Measurements from ENCODE around the gene PEF1.
A peak's percentile ranks its signal among the peaks of the same experiment; 100 is the strongest.

Gene PEF1

DNA sequence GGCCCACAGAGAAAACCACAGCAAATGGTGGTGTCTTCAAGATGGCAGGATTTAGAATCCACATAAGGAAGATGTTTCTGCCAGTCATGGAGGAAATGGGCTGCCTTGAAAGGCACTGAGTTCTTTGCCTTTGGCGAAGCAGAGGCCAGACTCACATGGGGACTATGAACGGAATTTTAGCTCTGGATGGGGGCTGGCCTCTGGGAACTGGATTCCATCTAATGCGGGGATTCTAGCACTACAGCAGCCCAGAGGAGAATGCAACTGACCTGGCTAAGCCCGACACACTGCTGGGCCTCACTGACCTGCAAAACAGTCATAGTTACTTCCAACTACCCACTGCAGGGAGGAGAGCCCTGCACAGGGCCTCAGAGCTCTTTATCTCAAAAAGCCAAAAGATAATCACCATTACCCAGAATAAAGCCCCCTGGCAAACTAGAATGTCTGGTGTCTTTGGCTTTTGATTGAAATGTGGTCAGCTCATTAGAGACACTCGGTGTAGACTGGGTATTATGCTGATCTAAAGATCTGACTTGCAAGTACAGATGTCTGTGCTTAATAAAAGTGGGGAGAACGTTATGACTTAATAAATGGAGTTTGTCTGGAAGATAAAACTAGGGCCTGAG is 15.6 kb downstream of the PEF1 start:
- no peak for DNase-seq (ENCODE audit: low read depth)

DNA sequence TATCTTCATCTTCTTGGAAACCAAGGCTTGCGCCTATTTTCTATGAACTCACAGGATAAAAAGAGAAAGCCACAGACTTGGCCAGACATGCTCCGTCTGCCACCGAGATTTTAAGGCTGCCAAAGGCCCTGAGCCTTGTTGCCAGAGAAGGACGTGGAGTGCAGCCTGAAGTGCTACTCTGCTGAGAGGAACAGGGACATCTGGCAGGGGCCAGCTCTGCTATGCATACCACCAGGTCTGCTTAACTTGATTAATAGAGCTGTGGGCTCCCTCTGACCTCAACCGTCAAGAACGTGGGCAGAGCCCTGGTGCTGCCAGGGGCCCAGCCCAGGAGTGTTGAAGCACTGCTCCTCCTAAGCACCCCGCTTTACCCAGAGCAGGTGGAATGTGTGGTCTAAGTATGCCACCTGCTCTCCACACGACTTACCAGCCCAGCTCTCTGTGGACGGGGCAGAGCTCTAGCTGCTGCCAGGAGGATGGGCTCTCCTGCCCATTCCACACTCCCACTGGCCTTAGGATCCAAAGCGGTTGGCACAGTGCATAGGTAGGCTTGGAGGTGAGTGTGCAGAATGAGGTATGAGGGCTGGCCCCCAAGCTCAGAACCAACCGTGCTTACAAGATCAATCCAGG is 16.6 kb downstream of the PEF1 start:
- DNase-seq (ENCODE audit: low read depth) = no peak

- DNase-seq (ENCODE audit: low read depth) = no peak
Measured at GRCh38 chr1:31627301-31627929, 17.3 kb downstream of the PEF1 start.

- no peak for DNase-seq (ENCODE audit: low read depth)
Measured at GRCh38 chr1:31626223-31627207, 18.2 kb downstream of the PEF1 start.

GRCh38 chr1:31625561-31626222 is 19.0 kb downstream of the PEF1 start:
- no peak for DNase-seq (ENCODE audit: low read depth)

DNA sequence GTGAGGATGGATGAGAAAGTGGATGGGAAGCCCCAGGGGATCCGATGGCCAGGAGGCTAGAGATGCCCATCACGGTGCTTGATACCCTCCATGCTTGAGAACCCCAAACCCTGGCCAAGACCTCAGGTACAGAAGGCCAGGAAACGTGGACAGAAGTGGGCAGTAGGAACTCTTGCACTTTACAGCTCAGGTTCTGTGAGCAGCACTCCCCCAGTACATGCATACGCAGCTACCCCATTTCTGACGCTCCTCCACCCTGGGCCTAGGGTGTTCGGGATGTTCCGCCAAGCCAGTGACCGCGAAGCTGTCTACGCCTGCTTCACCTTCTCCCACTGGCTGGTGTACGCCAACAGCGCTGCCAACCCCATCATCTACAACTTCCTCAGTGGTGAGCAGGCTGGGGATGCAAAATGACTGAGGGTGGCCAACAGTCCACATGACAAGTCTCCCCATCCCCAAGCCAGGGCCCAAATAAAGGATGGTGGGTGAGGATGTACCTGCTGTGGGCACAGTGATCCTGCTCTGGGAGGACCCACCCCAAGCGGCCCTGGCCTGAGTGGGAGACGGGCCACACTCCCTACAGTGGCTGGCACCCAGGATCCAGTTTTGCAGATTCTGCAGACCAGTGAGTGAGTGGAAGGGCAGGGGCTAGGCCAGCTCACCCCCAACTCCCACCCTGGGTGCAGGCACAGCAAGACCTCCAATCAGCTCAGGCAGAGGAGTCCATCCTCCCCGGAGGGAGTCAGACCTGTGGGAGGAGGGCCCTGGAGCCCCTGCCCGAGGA is 19.8 kb downstream of the PEF1 start:
- DNase-seq (ENCODE audit: low read depth) = no peak

GRCh38 chr1:31624309-31624708 is 20.4 kb downstream of the PEF1 start:
- no peak for DNase-seq (ENCODE audit: low read depth)

GRCh38 chr1:31623365-31623764 is 21.3 kb downstream of the PEF1 start:
- DNase-seq (ENCODE audit: low read depth) = no peak

DNA sequence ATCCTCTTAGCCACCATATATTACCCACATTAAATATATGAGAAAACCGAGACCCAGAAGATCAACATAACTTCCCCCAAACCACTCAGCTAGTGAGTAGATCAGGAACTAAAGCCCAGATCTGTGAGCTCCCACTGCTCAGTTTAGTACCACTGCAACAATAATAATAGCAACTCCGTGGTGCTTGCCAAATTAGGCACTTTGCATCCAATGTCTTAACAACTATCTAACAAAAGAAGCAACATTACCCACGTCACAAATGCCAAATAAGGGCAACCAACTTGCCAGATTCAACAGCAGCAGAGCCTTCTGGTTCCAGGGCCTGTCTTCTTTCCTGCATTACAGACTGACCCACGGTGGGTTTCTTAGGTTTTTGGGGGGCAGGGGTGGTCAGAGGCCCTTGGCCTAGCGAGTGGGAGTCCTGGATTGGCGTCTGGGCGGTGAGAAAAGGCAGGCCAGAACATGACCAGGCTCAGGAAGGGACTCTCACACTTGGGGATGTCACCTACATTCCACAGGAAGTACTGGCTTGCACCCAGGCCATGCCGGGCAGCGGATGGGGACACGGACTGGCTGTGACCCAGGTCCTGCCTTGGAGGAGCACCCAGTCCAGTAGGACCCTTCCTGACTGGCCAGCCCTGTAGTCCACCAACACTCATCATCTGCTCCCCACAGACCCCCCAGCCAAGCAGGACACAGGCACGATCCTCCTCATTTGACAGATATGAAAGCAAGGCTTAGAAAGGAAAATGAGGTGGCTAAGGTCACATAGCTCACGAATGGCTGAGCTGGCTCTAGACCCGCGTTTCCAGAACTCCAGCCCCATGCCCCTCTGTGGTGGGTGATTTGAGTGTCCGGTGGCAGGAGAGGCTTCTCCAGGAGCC is 22.6 kb downstream of the PEF1 start:
- no peak for DNase-seq (ENCODE audit: low read depth)

DNA sequence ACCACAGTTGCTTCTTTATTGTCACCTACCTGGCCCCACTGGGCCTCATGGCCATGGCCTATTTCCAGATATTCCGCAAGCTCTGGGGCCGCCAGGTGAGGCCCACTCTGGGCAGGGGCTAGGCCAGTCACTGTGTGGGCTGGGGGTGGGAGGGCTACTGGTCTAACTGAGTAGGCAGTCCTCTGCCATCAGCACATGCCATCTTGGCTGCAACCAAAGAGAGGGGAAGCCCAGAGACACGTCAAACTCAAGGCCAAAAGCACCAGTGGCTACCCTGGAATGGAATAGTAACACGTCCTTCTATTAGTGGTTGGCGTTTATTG is 23.2 kb downstream of the PEF1 start:
- DNase-seq (ENCODE audit: low read depth) = no peak

DNA sequence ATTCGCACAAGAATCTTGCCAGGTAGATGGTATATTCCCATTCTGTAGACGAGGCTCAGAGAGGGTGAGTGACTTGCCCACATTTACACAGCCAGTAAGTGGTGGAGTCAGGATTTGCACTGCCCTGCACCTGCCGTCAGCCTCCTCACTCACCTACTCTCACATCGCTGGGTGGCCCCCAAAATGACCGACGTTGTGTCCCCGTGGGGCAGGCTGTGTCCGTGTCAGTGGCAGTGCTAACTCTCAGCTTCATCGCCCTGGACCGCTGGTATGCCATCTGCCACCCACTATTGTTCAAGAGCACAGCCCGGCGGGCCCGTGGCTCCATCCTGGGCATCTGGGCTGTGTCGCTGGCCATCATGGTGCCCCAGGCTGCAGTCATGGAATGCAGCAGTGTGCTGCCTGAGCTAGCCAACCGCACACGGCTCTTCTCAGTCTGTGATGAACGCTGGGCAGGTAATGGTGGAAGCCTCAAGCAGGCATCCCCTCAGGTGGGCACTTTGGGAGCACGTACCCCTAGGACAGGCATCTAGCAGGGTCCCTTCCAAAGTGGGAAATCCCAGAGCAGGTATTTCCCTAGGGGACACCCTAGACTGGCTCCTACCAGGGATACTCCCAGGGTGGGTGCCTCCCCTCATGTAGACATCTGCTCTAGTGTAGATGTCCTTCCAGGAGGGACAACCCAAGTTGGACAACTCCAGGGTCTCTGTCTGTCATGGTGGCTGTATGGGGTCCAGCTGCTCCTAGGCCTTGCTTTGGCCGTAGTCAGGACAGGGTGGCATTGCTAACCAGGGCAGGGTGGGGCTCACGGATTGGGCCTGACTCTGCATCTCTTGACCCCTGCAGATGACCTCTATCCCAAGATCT is 23.8 kb downstream of the PEF1 start:
- no peak for DNase-seq (ENCODE audit: low read depth)

DNA sequence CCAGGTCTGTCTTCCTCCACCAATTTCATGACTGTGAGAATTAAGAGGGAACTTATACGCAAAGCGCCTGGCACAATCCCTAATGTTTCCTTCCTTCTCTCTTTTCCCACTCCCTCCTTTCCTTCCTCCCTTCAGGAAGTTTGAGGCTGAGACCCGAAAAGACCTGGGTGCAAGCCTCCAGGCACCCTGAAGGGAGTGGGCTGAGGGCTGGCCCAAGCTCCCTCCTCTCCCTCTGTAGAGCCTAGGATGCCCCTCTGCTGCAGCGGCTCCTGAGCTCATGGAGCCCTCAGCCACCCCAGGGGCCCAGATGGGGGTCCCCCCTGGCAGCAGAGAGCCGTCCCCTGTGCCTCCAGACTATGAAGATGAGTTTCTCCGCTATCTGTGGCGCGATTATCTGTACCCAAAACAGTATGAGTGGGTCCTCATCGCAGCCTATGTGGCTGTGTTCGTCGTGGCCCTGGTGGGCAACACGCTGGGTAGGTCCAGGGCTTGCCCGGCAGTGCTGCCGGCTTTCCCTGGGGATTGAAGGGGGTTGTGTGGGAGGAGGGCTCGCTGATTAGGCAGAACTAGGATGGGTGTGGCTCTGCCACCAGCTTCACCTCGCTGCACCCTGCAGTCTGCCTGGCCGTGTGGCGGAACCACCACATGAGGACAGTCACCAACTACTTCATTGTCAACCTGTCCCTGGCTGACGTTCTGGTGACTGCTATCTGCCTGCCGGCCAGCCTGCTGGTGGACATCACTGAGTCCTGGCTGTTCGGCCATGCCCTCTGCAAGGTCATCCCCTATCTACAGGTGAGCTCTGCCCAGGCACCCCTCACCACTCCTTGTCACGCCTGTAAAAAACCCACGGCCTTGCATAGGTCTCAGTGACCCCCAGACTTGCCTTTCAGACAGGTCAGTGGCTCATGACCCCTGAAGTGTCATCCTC is 25.5 kb downstream of the PEF1 start:
- DNase-seq (ENCODE audit: low read depth) = no peak

DNA sequence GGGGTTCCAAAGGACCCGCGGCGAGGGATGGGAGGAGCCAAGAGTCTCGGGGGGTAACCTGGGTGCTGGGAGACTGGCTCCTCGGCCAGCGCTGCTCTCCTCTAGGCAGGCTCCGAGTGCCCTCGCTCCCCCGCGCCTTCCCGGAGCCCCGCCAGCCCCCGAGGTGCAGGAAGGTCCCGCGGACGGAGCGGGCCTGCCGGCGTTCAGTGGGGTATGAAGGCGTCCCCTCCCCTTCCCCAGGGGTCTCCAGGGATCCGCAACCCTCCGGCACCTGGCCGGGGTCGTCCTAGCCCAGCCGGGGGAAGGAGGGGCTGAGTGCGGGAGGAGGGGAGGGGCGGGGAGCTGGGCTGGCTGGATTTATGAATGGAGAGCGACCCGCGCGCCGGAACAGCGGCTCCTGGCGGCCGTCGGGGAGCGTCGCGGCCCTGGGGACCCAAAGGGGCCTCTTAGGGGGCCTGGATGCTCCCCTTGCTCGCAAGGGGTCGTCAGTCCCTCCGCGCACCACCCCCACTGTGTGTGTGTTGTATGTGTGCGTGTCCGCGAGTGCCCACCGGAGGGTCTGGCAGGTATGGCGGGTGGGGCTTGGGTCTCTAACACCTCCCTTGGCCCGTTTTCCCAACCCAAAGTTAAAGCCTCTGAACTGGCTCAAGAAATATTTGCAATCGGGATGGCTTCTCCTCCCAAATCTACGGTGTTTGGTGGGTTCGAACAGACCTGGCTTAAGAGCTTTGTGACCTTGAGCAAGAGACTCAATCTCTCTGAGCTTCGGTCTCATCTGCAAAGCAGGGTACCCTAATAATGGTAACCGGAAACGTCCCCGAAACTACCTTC is 26.5 kb downstream of the PEF1 start:
- DNase-seq (ENCODE audit: low read depth) = peak; percentile 17

DNA sequence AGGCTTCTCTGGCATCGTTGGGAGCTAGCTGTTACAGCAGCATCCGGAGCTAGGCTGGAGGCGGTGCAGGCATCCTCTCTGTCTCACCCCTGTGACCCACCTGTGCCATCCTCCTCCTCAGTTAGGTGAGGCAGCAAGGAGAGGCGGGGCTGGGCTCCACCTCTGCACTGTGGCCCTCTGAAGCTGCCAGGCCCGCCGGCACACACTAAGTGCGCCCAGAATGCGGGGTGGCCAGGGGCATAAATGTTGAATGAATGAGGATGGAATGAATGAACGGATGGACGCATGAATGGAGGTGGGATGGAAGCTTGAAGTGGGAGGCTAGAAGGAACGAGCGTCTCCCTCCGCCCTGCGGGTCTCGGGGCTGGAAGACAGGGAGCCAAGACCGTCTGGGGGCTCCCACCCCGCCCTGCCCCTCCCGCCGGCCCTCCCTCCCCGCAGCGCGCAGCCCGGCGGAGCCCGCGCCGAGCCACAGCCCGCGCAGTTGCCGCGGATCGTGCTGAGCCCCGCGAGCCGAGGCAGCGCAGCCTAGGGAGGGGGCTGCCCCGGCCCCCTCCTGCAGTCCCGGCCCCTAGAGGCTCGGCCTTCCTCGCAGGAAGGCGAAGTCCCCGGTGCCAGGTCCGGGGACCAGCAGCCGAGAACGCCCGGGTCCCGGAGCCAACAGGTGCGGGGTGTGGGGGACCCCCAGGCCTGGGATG is 27.3 kb downstream of the PEF1 start, which contains the start of gene HCRTR1:
Gene HCRTR1, plus strand, starts transcription at position 472 of the 698 bp plus-strand sequence. CDS start 1,504 bp downstream, outside the sequence.
- DNase-seq (ENCODE audit: low read depth) = no peak

- no peak for DNase-seq (ENCODE audit: low read depth)
Measured at GRCh38 chr1:31615939-31616338, 28.7 kb downstream of the PEF1 start.

DNA sequence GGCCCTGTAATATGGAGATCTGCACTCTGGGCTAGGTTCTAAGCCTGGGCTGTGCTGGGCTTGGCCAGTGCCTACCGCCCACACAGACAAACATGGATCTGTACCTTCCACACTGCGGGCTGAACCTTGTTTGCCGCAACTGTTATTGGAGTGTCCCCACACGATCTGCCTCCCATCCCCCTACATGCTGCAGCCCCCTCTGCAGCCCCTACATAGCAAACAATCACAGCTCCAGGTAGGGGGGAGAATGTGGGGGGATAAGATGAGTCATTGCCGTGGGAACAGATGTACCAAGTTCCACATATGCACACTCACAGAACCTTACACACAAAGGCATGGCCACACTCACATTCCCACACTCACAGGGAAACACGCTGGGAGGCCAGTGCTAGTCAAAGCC is 29.3 kb downstream of the PEF1 start:
- DNase-seq (ENCODE audit: low read depth) = no peak

All from stimulated activated CD8-positive, alpha-beta memory T cell treated with anti-CD3 and anti-CD28 coated beads, Interleukin-7, amount 100 ng/mL, for 24 hours (primary cell).